ENCODE measurements around the gene EBI3.

GRCh38 chr19:4185413-4186086 lies 43.8 kb upstream of the EBI3 start:
- TF ChIP-seq CTCF (conservative IDR thresholded peaks at IDR 0.05): no peak
- no peak for TF ChIP-seq EZH2 (IDR thresholded peaks at IDR 0.05; ENCODE audit: low read depth)

All from PC-9 (cell line).